ENCODE measurements around the gene SDSL. TPM values are rescaled to one million over a fixed set of nuclear protein-coding genes. Genes with fewer than 3 reads are reported as not detected.

SDSL gene
- total and polyA plus RNA-seq, 9 donors = 0.53 to 3.3 (median 1.3) TPM

DNA sequence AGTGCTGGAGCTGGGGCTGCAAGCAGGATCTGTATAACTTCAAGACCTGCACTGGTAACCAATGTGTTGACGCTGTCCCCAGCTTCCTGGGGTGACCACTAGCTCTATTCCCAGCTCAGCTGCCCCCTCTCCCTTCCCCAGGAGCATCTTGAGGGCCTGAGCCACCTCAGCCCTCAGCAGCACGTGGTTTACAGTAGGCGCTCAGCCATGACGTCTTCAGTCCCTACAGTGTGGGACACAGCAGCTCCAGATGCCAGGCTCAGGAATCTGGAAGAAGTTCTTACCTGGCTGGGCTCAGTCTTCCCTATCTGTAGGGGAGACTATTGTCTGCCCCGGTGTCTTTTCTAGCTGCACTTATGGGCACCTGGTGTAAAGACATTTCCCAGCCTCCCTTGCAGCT is 27.1 kb upstream of the SDSL start:
- 63% methylated on average over 4 of the region's 5 CpGs for WGBS (ENCODE audit: insufficient coverage)

DNA sequence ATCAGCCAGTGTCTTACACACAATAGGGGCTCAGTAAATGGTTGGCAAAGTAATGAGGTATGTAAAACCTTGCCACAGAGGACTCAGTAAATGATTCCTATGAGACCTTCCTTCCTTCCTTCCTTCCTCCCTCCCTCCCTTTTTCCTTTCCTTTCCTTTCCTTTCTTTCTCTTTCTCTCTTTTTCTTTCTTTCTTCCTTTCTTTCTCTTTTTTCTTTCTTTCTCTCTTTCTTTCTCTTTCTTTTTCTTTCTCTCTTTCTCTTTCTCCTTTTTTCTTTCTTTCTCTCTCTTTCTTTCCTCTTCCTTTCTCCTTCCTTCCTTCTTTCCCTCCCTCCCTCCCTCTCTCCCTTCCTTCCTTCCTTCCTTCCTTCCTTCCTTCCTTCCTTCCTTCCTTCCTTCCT is 26.0 kb upstream of the SDSL start:
- peaks cover under 1% of the 10 kb centered on the region for H3K36me3 ChIP-seq (ENCODE audit: control insufficient read depth, insufficient read depth, low read length)
- H3K9me3 ChIP-seq (replicated peaks; ENCODE audit: control insufficient read depth, low read depth, low read length) = peaks cover 2% of the 10 kb centered on the region
- no peak overlapping the region for H3K4me3 ChIP-seq (ENCODE audit: low read length)
- peaks cover 3% of the 10 kb centered on the region for H3K27me3 ChIP-seq (ENCODE audit: control insufficient read depth, insufficient read depth, low read length)
- DNase-seq = no peak
- H3K27ac ChIP-seq (ENCODE audit: low read length) = no peak overlapping the region
- no peaks in the 10 kb centered on the region for H3K4me1 ChIP-seq (ENCODE audit: control insufficient read depth, insufficient read depth, low read length)

More for the DNA sequence above, 27.1 kb upstream of the SDSL start:
- H3K9me3 ChIP-seq (replicated peaks; ENCODE audit: control insufficient read depth, low read depth, low read length) = peaks cover 2% of the 10 kb centered on the region
- no peak overlapping the region for H3K27ac ChIP-seq (ENCODE audit: low read length)
- peaks cover 5% of the 10 kb centered on the region for H3K36me3 ChIP-seq (ENCODE audit: control insufficient read depth, insufficient read depth, low read length)
- H3K27me3 ChIP-seq (ENCODE audit: control insufficient read depth, insufficient read depth, low read length) = peaks cover 3% of the 10 kb centered on the region
- no peaks in the 10 kb centered on the region for H3K4me1 ChIP-seq (ENCODE audit: control insufficient read depth, insufficient read depth, low read length)
- H3K4me3 ChIP-seq (ENCODE audit: low read length) = no peak overlapping the region
- no peak for DNase-seq

GRCh38 chr12:113396828-113397496 is 25.2 kb upstream of the SDSL start:
- Histone ChIP-seq H3K27me3 (ENCODE audit: control insufficient read depth, insufficient read depth, low read length) (peaks cover 3% of the 10 kb centered on the region), H3K27ac (ENCODE audit: low read length) (no peak overlapping the region), H3K4me3 (ENCODE audit: low read length) (no peak overlapping the region), H3K4me1 (ENCODE audit: control insufficient read depth, insufficient read depth, low read length) (no peaks in the 10 kb centered on the region), H3K9me3 (replicated peaks; ENCODE audit: control insufficient read depth, low read depth, low read length) (peaks cover 2% of the 10 kb centered on the region), H3K36me3 (ENCODE audit: control insufficient read depth, insufficient read depth, low read length) (no peaks in the 10 kb centered on the region)
- no peak for DNase-seq
- 74% methylated on average over 8 of the region's 16 CpGs for WGBS (ENCODE audit: insufficient coverage)

DNA sequence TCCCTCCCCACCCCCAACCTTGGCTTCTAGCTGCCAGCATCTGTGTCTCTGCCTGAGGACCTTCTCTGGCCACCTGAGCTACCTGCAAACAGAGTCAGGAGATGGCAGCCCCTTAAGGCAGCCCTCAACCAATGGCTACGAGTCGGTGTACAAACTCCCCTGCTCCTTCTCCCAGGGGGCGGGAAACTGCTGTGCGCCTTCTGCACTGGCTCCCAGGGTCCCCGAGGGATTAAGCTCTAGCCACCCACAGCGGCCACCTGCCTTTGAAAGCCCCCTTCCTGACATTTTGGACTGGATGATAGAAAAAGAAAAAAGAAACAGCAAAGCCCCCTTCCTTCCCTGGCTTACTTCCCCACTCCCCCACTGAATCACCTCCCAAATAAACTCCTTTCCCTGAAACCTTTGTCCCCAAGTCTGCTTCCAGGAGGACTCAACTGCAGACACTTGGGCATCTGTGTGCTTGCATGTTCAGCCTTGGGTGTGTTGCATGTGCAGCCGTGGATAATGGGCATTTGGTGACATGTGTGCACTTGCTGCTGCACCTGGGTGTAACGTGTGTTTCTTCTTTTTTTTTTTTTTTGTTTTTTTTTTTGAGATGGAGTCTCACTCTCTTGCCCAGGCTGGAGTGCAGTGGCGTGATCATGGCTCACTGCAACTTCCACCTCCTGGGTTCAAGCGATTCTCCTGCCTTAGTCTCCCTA is 24.5 kb upstream of the SDSL start:
- Histone ChIP-seq H3K9me3 (replicated peaks; ENCODE audit: control insufficient read depth, low read depth, low read length) (peaks cover 2% of the 10 kb centered on the region), H3K36me3 (ENCODE audit: control insufficient read depth, insufficient read depth, low read length) (no peaks in the 10 kb centered on the region), H3K4me3 (ENCODE audit: low read length) (no peak overlapping the region), H3K27me3 (ENCODE audit: control insufficient read depth, insufficient read depth, low read length) (peaks cover 3% of the 10 kb centered on the region), H3K4me1 (ENCODE audit: control insufficient read depth, insufficient read depth, low read length) (no peaks in the 10 kb centered on the region), H3K27ac (ENCODE audit: low read length) (no peak overlapping the region)
- WGBS (ENCODE audit: insufficient coverage) = 25% methylated on average over 2 of the region's 10 CpGs
- no peak for DNase-seq

DNA sequence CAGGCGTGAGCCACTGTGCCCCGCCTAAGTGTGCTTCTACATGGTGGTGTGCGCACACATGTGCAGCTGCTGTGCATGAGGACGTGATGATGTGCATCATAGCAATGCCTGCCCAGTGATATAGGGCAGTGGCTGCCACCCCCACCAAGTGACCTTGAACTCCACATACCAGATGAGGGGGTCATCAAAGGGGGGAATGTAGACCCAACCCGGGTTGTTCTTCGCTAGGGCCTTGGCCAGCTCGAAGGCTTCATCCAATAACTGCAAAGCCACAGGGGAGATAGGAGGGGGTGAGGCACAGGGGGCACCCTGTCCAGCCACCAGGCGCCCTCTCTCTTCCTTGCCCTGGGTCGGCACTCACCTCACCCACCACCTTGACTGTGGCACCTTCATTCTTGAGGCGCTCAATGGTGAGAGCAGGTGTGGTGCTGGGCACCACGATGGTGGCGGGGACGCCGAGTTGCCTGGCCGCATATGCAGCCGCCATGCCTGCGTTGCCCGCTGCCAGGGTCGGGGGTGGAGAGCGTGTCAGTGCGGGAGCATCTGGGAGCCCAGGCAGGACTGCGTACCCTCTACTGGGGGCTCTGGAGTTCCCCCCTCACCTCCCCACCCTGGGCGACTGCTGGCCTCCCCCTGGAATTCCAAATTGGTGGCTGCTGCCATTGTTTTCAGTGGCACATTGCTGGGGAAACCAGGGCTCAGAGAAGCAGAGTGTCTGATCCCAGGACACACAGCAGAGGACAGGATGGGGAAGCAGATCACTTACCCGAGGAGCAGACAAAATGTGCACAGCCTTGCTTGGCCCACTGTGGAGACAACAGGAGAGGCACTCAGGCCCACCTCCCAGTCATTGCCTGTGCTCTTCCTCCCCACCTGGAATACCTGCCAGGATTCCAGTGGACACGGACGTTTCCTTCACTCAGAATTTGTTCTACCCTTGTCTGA is 23.6 kb upstream of the SDSL start:
- no peak overlapping the region for H3K4me3 ChIP-seq (ENCODE audit: low read length)
- H3K9me3 ChIP-seq (replicated peaks; ENCODE audit: control insufficient read depth, low read depth, low read length) = peaks cover 2% of the 10 kb centered on the region
- no peaks in the 10 kb centered on the region for H3K36me3 ChIP-seq (ENCODE audit: control insufficient read depth, insufficient read depth, low read length)
- no peak for DNase-seq
- peaks cover 2% of the 10 kb centered on the region for H3K4me1 ChIP-seq (ENCODE audit: control insufficient read depth, insufficient read depth, low read length)
- peaks cover 3% of the 10 kb centered on the region for H3K27me3 ChIP-seq (ENCODE audit: control insufficient read depth, insufficient read depth, low read length)
- WGBS (ENCODE audit: insufficient coverage) = 88% methylated on average over 15 of the region's 26 CpGs
- H3K27ac ChIP-seq (ENCODE audit: low read length) = no peak overlapping the region

DNA sequence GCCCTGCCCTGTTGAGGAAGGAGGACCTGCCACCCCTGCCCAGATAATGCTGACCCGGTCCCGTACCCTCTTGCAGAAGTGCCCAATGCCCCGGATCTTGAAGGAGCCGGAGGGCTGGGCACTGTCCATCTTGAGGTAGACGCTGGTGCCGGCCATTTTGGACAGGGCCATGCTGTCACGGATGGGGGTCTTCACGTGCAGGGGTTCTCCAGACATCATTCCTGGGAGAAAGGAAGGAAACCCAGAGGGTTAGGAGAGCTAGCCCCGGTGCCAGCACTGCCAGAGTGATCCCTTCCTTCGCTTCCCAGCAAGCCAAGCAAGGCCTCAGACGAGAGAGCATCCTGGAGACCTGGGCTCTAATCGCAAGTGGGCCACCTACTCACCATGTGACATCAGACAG is 22.7 kb upstream of the SDSL start:
- Histone ChIP-seq H3K27me3 (ENCODE audit: control insufficient read depth, insufficient read depth, low read length) (peaks cover 3% of the 10 kb centered on the region), H3K4me1 (ENCODE audit: control insufficient read depth, insufficient read depth, low read length) (peaks cover 4% of the 10 kb centered on the region), H3K36me3 (ENCODE audit: control insufficient read depth, insufficient read depth, low read length) (no peaks in the 10 kb centered on the region), H3K9me3 (replicated peaks; ENCODE audit: control insufficient read depth, low read depth, low read length) (peaks cover 2% of the 10 kb centered on the region), H3K27ac (ENCODE audit: low read length) (no peak overlapping the region), H3K4me3 (ENCODE audit: low read length) (no peak overlapping the region)
- DNase-seq = no peak
- WGBS (ENCODE audit: insufficient coverage) = 83% methylated on average over 10 of the region's 12 CpGs

- peaks cover 3% of the 10 kb centered on the region for H3K27me3 ChIP-seq (ENCODE audit: control insufficient read depth, insufficient read depth, low read length)
- H3K36me3 ChIP-seq (ENCODE audit: control insufficient read depth, insufficient read depth, low read length) = no peaks in the 10 kb centered on the region
- no peak for DNase-seq
- H3K4me3 ChIP-seq (ENCODE audit: low read length) = no peak overlapping the region
- no CpG with 5 or more reads among the region's 4 CpGs for WGBS (ENCODE audit: insufficient coverage)
- no peak overlapping the region for H3K27ac ChIP-seq (ENCODE audit: low read length)
- H3K4me1 ChIP-seq (ENCODE audit: control insufficient read depth, insufficient read depth, low read length) = peaks cover 4% of the 10 kb centered on the region
- peaks cover 2% of the 10 kb centered on the region for H3K9me3 ChIP-seq (replicated peaks; ENCODE audit: control insufficient read depth, low read depth, low read length)
Measured at GRCh38 chr12:113400362-113400761, 21.8 kb upstream of the SDSL start.

DNA sequence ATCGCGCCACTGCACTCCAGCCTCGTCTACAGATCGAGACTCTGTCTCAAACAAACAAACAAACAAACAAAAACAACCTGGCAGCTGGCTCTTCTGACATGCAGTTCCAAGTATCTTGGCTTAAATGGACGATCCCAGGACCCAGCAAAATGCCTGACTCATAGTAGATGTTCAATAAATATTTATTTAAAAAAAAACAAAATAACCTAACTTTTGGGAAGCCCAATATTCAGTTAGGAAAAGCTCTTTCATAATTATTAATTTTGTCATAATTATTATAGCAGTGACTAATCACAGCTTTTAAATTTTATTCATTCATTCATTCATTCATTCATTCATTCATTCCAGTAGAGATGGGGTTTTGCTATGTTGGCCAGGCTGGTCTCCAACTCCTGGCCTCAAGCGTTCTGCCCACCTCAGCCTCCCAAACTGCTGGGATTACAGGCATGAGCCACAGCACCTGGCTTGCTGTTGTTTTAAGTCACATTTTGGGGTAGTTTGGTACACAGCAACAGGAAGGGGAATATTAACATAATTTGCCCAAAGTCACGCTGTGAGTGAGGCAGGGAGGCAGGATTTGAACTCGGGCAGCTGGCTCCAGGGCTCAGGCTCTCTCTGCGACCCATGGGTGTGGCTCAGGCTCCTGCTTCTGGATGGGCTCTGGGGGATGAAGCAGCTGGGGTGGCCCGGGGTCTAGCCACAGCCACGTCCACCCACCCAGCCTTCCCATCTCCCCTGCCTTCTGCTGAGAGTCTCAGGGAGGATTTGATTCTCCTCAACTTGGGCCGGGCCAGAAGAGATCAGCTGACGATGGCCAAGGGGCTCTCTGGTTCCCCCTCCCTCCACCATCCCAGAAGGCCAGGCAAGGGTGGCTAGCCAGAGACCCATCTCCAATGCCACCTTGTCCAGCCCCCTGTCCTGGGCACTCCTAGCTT is 20.8 kb upstream of the SDSL start:
- WGBS (ENCODE audit: insufficient coverage) = 80% methylated on average over 3 of the region's 13 CpGs
- H3K4me3 ChIP-seq (ENCODE audit: low read length) = no peak overlapping the region
- H3K36me3 ChIP-seq (ENCODE audit: control insufficient read depth, insufficient read depth, low read length) = no peaks in the 10 kb centered on the region
- H3K4me1 ChIP-seq (ENCODE audit: control insufficient read depth, insufficient read depth, low read length) = peaks cover 4% of the 10 kb centered on the region
- H3K27me3 ChIP-seq (ENCODE audit: control insufficient read depth, insufficient read depth, low read length) = peaks cover 3% of the 10 kb centered on the region
- no peak overlapping the region for H3K27ac ChIP-seq (ENCODE audit: low read length)
- H3K9me3 ChIP-seq (replicated peaks; ENCODE audit: control insufficient read depth, low read depth, low read length) = no peaks in the 10 kb centered on the region
- DNase-seq = no peak

DNA sequence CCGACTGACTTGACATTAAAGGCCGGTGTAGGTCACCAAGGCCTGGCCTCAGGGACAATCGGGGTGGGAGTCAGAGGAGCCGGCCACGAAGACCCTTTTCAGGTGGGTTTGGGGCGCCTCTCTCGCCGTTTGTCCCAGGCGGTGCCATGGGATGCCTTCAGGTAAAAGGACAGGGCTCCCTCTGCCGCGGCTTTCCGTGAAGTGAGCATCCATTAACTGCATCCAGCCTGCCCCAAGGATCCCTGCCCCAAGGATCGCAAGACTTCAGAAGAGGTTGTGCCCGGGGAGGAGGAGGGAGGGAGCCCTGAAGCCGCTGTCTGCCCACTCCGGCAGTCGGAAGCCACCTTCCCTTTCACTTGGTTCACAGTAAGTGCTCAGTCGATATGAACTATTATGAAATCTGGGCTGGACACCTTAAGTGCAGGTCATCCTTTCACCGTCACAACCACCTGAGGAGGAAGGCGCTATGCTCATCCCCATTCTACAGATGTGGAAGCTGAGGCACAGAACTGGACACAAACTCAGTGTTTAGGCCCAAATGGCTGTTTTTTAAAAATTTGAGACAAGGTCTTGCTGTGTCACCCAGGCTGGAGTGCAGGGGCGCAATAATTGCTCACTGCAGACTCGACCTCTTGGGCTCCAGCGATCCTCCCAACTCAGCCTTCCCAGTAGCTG is 19.5 kb upstream of the SDSL start:
- 81% methylated on average over 13 of the region's 23 CpGs for WGBS (ENCODE audit: insufficient coverage)
- no peak overlapping the region for H3K27ac ChIP-seq (ENCODE audit: low read length)
- H3K27me3 ChIP-seq (ENCODE audit: control insufficient read depth, insufficient read depth, low read length) = no peaks in the 10 kb centered on the region
- H3K4me1 ChIP-seq (ENCODE audit: control insufficient read depth, insufficient read depth, low read length) = peaks cover 4% of the 10 kb centered on the region
- H3K9me3 ChIP-seq (replicated peaks; ENCODE audit: control insufficient read depth, low read depth, low read length) = no peaks in the 10 kb centered on the region
- DNase-seq = no peak
- H3K4me3 ChIP-seq (ENCODE audit: low read length) = no peak overlapping the region
- no peaks in the 10 kb centered on the region for H3K36me3 ChIP-seq (ENCODE audit: control insufficient read depth, insufficient read depth, low read length)

Data from muscle of leg (tissue), 11 donors.